WTC11 (cell line): ENCODE results near the gene HEPHL1. TPM values are rescaled to one million over a fixed set of nuclear protein-coding genes. Genes with fewer than 3 reads are reported as not detected.

ENCODE experiments used
- ATAC-seq: fragments of 200-7000 bp; cut with Tn5 transposase; 2 replicates; pipeline ENCODE4 v1.10.0; 2021; ENCODE audit warnings: mild to moderate bottlenecking, moderate library complexity
- CTCF ChIA-PET: fragments of 300-600 bp; sonication (Branson Sonifier 250); formaldehyde crosslinking; loops from one replicate; lab custom pipeline; 2021; ENCODE audit warnings: antibody characterized with exemption; lab: Charles Lee
- POLR2A ChIA-PET: fragments of 350-600 bp; sonication (Branson Sonifier 250); formaldehyde crosslinking; loops from one replicate; lab custom pipeline; 2021; ENCODE audit warnings: antibody characterized with exemption; lab: Charles Lee
- DNase-seq: peaks from one replicate; pipeline ENCODE4 v3.0.0; 2021; ENCODE audit warnings: low spot score
- H3K27ac Mint-ChIP-seq: 2 replicates; pipeline ENCODE4 v1.8.0; 2021; ENCODE audit warnings: mixed read lengths
- H3K27me3 Mint-ChIP-seq: 2 replicates; pipeline ENCODE4 v1.8.0; 2021; ENCODE audit warnings: low read depth, mild to moderate bottlenecking, moderate library complexity, mixed read lengths
- H3K36me3 Mint-ChIP-seq: 2 replicates; pipeline ENCODE4 v1.8.0; 2021; ENCODE audit warnings: mixed read lengths
- H3K4me1 Mint-ChIP-seq: 2 replicates; pipeline ENCODE4 v1.8.0; 2022; ENCODE audit warnings: mixed read lengths
- H3K4me3 Mint-ChIP-seq: 2 replicates; pipeline ENCODE4 v1.8.0; 2021; ENCODE audit warnings: mild to moderate bottlenecking, moderate library complexity, mixed read lengths
- H3K9me3 Mint-ChIP-seq: 2 replicates; pipeline ENCODE4 v1.8.0; 2021; ENCODE audit warnings: mixed read lengths
- CREM ChIP-seq: sonication (generic); formaldehyde crosslinking; IDR thresholded peaks from 2 replicates; pipeline ENCODE4 v1.8.1; 2022; ENCODE audit warnings: mild to moderate bottlenecking, missing genetic modification reagents, moderate library complexity
- GABPB1 ChIP-seq: sonication (generic); formaldehyde crosslinking; IDR thresholded peaks from 2 replicates; pipeline ENCODE4 v1.8.1; 2023; ENCODE audit warnings: mild to moderate bottlenecking, missing genetic modification reagents
- JUN ChIP-seq: sonication (generic); formaldehyde crosslinking; IDR thresholded peaks from 2 replicates; pipeline ENCODE4 v1.8.0; 2023; ENCODE audit warnings: mild to moderate bottlenecking, missing genetic modification reagents
- KAT7 ChIP-seq: sonication (generic); formaldehyde crosslinking; IDR thresholded peaks from 2 replicates; pipeline ENCODE4 v1.8.1; 2023; ENCODE audit warnings: missing genetic modification reagents, mild to moderate bottlenecking, borderline replicate concordance
- NFYB ChIP-seq: sonication (generic); formaldehyde crosslinking; conservative IDR thresholded peaks from 2 replicates; pipeline ENCODE4 v1.8.0; 2022; ENCODE audit warnings: low read depth, missing genetic modification reagents
- PRRX2 ChIP-seq: fragments of 250-450 bp; sonication (Bioruptor Pico); IDR thresholded peaks from 2 replicates; pipeline ENCODE4 v1.8.0; 2021; ENCODE audit warnings: mild to moderate bottlenecking
- ZNF138 ChIP-seq: sonication (generic); formaldehyde crosslinking; conservative IDR thresholded peaks from 2 replicates; pipeline ENCODE4 v1.8.1; 2022; ENCODE audit warnings: mild to moderate bottlenecking, moderate library complexity, missing genetic modification reagents
- ZNF232 ChIP-seq: sonication (generic); formaldehyde crosslinking; IDR thresholded peaks from 2 replicates; pipeline ENCODE4 v1.8.0; 2022; ENCODE audit warnings: mild to moderate bottlenecking, missing genetic modification reagents
- ZNF317 ChIP-seq: sonication (generic); formaldehyde crosslinking; IDR thresholded peaks from 2 replicates; pipeline ENCODE4 v1.8.1; 2023; ENCODE audit warnings: low read depth, mild to moderate bottlenecking, moderate library complexity, missing genetic modification reagents, borderline replicate concordance
- ZSCAN18 ChIP-seq: fragments of 250-450 bp; sonication (Bioruptor Pico); IDR thresholded peaks from 2 replicates; pipeline ENCODE4 v2.1.2; 2022; ENCODE audit warnings: mild to moderate bottlenecking, moderate library complexity
- total RNA-seq: library from RNA; stranded (reverse); gene quantifications from 3 replicates; pipeline ENCODE4 v1.2.3, GENCODE V29; 2021
- TF ChIP-seq, protein P1 (sequence below): fragments of 250-450 bp; sonication (Bioruptor Pico); IDR thresholded peaks from 2 replicates; pipeline ENCODE4 v1.8.0; 2021; ENCODE audit warnings: mild to moderate bottlenecking
- TF ChIP-seq, protein P2 (sequence below): sonication (generic); formaldehyde crosslinking; conservative IDR thresholded peaks from 2 replicates; pipeline ENCODE4 v1.8.1; 2023; ENCODE audit warnings: mild to moderate bottlenecking, low read depth, missing genetic modification reagents, moderate library complexity
- TF ChIP-seq, protein P3 (sequence below): sonication (generic); formaldehyde crosslinking; IDR thresholded peaks from 2 replicates; pipeline ENCODE4 v1.8.1; 2022; ENCODE audit warnings: mild to moderate bottlenecking, moderate library complexity, missing genetic modification reagents
- TF ChIP-seq, protein P4 (sequence below): sonication (generic); formaldehyde crosslinking; IDR thresholded peaks from 2 replicates; pipeline ENCODE4 v1.8.0; 2022; ENCODE audit warnings: mild to moderate bottlenecking, missing genetic modification reagents

Gene HEPHL1
- total RNA-seq, 1 experiment from 2014 or later, result 0.13 TPM

GRCh38 chr11:94025690-94026394, 4.7 kb downstream of the HEPHL1 start:
- CTCF ChIA-PET, result no interaction called here
- Mint-ChIP-seq H3K27me3 (0 out of 2 replicates have a peak, but pooled peaks cover 3% of the 10 kb centered on the region), H3K9me3 (peaks cover 27% of the 10 kb centered on the region)
- TF ChIP-seq NFYB (CRISPR knock-in tag) (no peak), PRRX2 (CRISPR knock-in tag) (no peak), ZSCAN18 (CRISPR knock-in tag) (no peak), JUN (CRISPR knock-in tag) (no peak), ZNF138 (no peak), ZNF232 (no peak)
- TF ChIP-seq, protein P1, sequence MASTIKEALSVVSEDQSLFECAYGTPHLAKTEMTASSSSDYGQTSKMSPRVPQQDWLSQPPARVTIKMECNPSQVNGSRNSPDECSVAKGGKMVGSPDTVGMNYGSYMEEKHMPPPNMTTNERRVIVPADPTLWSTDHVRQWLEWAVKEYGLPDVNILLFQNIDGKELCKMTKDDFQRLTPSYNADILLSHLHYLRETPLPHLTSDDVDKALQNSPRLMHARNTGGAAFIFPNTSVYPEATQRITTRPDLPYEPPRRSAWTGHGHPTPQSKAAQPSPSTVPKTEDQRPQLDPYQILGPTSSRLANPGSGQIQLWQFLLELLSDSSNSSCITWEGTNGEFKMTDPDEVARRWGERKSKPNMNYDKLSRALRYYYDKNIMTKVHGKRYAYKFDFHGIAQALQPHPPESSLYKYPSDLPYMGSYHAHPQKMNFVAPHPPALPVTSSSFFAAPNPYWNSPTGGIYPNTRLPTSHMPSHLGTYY, result no peak
- TF ChIP-seq, protein P2, sequence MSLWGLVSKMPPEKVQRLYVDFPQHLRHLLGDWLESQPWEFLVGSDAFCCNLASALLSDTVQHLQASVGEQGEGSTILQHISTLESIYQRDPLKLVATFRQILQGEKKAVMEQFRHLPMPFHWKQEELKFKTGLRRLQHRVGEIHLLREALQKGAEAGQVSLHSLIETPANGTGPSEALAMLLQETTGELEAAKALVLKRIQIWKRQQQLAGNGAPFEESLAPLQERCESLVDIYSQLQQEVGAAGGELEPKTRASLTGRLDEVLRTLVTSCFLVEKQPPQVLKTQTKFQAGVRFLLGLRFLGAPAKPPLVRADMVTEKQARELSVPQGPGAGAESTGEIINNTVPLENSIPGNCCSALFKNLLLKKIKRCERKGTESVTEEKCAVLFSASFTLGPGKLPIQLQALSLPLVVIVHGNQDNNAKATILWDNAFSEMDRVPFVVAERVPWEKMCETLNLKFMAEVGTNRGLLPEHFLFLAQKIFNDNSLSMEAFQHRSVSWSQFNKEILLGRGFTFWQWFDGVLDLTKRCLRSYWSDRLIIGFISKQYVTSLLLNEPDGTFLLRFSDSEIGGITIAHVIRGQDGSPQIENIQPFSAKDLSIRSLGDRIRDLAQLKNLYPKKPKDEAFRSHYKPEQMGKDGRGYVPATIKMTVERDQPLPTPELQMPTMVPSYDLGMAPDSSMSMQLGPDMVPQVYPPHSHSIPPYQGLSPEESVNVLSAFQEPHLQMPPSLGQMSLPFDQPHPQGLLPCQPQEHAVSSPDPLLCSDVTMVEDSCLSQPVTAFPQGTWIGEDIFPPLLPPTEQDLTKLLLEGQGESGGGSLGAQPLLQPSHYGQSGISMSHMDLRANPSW, result no peak
- TF ChIP-seq, all 79 proteins: peak for 0
- POLR2A ChIA-PET, result no interaction called here
- DNase-seq (no peak), ATAC-seq (no peak)
- Mint-ChIP-seq H3K36me3 (no peaks in the 10 kb centered on the region; the same call in 1 of the 2 replicates), H3K4me3 (no peak overlapping the region), H3K27ac (no peak overlapping the region), H3K4me1 (peaks cover 4% of the 10 kb centered on the region)

DNA sequence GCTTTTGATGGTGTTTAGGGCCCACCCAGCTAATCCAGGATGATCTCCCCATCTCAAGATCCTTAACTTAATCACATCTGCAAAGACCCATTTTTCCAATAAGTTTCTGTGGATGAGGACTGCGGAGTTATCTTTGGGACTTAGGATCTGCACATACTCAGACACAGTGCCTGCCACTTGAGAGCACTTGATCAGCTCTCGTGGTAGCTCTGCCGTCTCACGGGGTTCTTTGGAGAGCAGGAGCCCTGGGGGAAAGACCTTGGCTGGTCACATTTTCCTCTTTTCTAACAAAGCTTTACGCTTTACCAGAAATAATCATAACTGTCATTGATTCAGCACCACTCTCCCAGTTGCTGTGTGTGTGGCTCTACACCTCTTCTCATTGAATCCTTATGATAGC, 6.1 kb downstream of the HEPHL1 start:
- no peak overlapping the region for H3K4me3 Mint-ChIP-seq
- CTCF ChIA-PET, result interaction anchor here (0.6 kb wide), 1 partner anchor 145 kb away, joined by 3 read pairs; no protein-coding TSS in a partner anchor
- no peaks in the 10 kb centered on the region; the same call in 1 of the 2 replicates for H3K36me3 Mint-ChIP-seq
- ATAC-seq (no peak), DNase-seq (no peak)
- POLR2A ChIA-PET, result no interaction called here
- H3K9me3 Mint-ChIP-seq, result peaks cover 27% of the 10 kb centered on the region
- H3K4me1 Mint-ChIP-seq, result peaks cover 4% of the 10 kb centered on the region; the same call in 1 of the 2 replicates
- 0 out of 2 replicates have a peak, but pooled peaks cover 3% of the 10 kb centered on the region for H3K27me3 Mint-ChIP-seq
- TF ChIP-seq KAT7 (no peak), GABPB1 (CRISPR knock-in tag) (no peak), ZNF317 (no peak), CREM (CRISPR knock-in tag) (no peak), ZSCAN18 (CRISPR knock-in tag) (no peak)
- TF ChIP-seq, protein P3, sequence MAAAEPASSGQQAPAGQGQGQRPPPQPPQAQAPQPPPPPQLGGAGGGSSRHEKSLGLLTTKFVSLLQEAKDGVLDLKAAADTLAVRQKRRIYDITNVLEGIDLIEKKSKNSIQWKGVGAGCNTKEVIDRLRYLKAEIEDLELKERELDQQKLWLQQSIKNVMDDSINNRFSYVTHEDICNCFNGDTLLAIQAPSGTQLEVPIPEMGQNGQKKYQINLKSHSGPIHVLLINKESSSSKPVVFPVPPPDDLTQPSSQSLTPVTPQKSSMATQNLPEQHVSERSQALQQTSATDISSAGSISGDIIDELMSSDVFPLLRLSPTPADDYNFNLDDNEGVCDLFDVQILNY, result no peak
- TF ChIP-seq, protein P4, sequence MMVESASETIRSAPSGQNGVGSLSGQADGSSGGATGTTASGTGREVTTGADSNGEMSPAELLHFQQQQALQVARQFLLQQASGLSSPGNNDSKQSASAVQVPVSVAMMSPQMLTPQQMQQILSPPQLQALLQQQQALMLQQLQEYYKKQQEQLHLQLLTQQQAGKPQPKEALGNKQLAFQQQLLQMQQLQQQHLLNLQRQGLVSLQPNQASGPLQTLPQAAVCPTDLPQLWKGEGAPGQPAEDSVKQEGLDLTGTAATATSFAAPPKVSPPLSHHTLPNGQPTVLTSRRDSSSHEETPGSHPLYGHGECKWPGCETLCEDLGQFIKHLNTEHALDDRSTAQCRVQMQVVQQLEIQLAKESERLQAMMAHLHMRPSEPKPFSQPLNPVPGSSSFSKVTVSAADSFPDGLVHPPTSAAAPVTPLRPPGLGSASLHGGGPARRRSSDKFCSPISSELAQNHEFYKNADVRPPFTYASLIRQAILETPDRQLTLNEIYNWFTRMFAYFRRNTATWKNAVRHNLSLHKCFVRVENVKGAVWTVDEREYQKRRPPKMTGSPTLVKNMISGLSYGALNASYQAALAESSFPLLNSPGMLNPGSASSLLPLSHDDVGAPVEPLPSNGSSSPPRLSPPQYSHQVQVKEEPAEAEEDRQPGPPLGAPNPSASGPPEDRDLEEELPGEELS, result no peak
- TF ChIP-seq, all 79 proteins: peak for 0
- H3K27ac Mint-ChIP-seq, result no peak overlapping the region
